Measurements from ENCODE around the gene AKR1B1.

GRCh38 chr7:134443396-134444070, 15.4 kb downstream of the AKR1B1 start:
- TF ChIP-seq POLR2AphosphoS5 (IDR thresholded peaks at IDR 0.05) (no peak), CTCF (IDR thresholded peaks at IDR 0.05) (no peak)

Measured in prostate gland (tissue), 2 donors.